C4-2B (cell line): ENCODE data around the gene CNOT3.
"Not testable (repeated sequence)": the region's sequence is repeated elsewhere in the genome, so short reads cannot be mapped to it uniquely, and the experiment has no call there.

Experiments used
- H3K27ac ChIP-seq: fragments of 450-650 bp; 2 replicates; pipeline ENCODE4 v1.5.1; 2017
- CTCF ChIP-seq: fragments of 450-650 bp; conservative IDR thresholded peaks from 2 replicates; pipeline ENCODE4 v1.5.1; 2017; ENCODE audit warnings: mild to moderate bottlenecking
- ZFX ChIP-seq: fragments of 450-650 bp; IDR thresholded peaks from 2 replicates; pipeline ENCODE4 v1.6.1; 2017

Gene CNOT3

GRCh38 chr19:54193011-54193410, 55.4 kb downstream of the CNOT3 start:
- no peak overlapping the region for H3K27ac ChIP-seq
- no peak for TF ChIP-seq CTCF
- TF ChIP-seq ZFX: no peak

GRCh38 chr19:54194463-54194862, 56.9 kb downstream of the CNOT3 start:
- H3K27ac ChIP-seq: not testable (repeated sequence)

DNA sequence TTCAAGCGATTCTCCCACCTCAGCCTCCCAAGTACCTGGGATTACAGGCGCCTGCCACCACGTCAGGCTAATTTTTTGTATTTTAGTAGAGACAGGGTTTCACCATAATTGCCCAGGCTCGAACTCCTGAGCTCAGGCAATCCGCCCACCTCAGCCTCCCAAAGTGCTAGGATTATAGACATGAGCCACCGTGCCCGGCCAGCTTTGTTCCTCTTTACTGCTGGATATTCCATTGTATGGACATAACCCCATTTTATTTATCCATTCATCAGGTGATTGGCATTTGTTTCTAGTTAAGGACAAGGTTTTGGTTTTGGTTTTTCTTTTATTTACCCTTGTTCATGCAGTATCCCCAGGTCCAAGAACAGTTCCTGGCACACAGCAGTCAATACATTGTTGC, 59.0 kb downstream of the CNOT3 start:
- no peak for TF ChIP-seq ZFX
- TF ChIP-seq CTCF: no peak
- H3K27ac ChIP-seq: no peak overlapping the region

- TF ChIP-seq CTCF: no peak
- no peak for TF ChIP-seq ZFX
- no peak overlapping the region for H3K27ac ChIP-seq
Measured at GRCh38 chr19:54197121-54197520, 59.6 kb downstream of the CNOT3 start.

DNA sequence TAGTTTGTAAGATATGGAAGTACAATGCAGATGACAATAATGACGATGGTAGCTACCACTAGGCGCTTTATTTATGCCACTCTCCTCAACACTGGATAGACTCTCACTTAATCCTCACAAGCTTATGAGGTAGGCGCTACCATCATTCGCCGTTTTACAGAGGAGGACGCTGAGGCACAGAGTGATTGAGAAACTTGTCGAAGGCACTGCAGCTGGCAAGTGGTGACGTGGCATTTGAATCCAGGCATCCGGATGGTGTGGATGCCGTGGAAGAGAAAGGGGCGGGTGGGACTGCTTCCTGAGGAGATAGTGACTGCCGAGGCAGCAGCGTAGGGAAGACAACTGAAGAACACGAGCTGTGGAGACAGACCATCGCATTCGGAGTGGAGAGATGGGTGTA, 61.8 kb downstream of the CNOT3 start:
- peak overlapping the region; percentile 87 for H3K27ac ChIP-seq
- TF ChIP-seq ZFX (no peak), CTCF (no peak)

DNA sequence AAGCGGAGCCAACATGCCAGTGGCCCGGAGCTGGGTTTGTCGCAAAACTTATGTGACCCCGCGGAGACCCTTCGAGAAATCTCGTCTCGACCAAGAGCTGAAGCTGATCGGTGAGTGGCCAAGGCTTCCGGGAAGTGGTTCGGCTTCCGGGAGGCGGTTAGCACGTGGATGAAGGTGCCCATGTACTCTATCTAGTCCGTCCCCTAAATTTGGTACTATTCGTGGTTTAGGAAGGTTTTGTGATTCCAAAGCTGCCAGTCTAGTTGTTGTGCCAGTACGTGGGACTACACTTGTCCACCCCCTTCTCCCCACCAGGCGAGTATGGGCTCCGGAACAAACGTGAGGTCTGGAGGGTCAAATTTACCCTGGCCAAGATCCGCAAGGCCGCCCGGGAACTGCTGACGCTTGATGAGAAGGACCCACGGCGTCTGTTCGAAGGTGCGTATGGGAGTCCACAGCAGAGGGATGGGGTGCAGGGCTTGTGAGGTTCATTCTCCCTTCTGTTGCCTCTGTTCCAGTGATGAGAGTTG, 63.7 kb downstream of the CNOT3 start:
- TF ChIP-seq CTCF (no peak), ZFX (no peak)
- H3K27ac ChIP-seq: peak overlapping the region; percentile 87

DNA sequence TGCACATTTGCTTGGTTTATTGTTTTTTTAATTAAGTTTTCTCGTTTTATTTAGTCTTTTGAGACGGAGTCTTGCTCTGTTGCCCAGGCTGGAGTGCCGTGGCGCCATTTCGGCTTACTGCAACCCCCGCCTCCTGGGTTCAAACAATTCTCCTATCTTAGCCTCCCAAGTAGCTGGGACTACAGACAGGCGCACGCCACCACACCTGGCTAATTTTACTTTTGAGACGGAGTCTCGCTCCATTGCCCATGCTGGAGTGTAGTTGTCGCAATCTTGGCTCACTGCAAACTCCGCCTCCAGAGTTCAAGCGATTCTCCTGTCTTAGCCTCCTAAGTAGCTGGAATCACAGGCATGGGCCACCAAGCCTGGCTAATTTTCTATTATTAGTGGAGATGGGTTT, 64.4 kb downstream of the CNOT3 start:
- TF ChIP-seq CTCF (no peak), ZFX (no peak)
- H3K27ac ChIP-seq: peak overlapping the region; percentile 87

DNA sequence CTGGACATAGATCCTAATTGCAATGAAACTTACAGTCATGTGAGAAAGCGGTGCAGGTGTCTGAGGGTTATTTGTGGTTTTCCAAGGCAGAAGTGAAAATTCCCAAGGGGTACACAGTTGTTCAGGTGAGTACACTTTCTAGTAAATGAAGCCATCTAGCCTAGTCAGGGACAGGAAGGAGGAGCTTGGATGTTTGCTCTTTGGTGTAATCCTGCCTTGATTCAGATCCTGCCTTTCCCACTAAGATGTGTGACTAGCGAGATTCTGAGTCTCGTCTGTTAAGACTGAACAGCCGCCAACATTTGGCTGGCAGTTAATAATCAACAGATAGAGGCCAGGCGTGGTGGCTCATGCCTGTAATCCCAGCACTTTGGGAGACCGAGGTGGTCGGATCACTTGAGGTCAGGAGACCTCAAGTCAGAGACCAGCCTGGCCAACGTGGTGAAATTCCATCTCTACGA, 65.6 kb downstream of the CNOT3 start:
- TF ChIP-seq ZFX: no peak
- no peak for TF ChIP-seq CTCF
- H3K27ac ChIP-seq: peak overlapping the region; percentile 87
